Fibroblast of skin of left quadriceps (primary cell): ENCODE data around the gene CASS4.
"Not testable (repeated sequence)": the region's sequence is repeated elsewhere in the genome, so short reads cannot be mapped to it uniquely, and the experiment has no call there.

Experiments used
- DNase-seq, 2 experiments: peaks; one replicate each; pipeline ENCODE4 v3.0.0-alpha.2; 2013; ENCODE audit warnings: low read depth in 2 of 2

CASS4 gene, protein sequence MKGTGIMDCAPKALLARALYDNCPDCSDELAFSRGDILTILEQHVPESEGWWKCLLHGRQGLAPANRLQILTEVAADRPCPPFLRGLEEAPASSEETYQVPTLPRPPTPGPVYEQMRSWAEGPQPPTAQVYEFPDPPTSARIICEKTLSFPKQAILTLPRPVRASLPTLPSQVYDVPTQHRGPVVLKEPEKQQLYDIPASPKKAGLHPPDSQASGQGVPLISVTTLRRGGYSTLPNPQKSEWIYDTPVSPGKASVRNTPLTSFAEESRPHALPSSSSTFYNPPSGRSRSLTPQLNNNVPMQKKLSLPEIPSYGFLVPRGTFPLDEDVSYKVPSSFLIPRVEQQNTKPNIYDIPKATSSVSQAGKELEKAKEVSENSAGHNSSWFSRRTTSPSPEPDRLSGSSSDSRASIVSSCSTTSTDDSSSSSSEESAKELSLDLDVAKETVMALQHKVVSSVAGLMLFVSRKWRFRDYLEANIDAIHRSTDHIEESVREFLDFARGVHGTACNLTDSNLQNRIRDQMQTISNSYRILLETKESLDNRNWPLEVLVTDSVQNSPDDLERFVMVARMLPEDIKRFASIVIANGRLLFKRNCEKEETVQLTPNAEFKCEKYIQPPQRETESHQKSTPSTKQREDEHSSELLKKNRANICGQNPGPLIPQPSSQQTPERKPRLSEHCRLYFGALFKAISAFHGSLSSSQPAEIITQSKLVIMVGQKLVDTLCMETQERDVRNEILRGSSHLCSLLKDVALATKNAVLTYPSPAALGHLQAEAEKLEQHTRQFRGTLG

DNA sequence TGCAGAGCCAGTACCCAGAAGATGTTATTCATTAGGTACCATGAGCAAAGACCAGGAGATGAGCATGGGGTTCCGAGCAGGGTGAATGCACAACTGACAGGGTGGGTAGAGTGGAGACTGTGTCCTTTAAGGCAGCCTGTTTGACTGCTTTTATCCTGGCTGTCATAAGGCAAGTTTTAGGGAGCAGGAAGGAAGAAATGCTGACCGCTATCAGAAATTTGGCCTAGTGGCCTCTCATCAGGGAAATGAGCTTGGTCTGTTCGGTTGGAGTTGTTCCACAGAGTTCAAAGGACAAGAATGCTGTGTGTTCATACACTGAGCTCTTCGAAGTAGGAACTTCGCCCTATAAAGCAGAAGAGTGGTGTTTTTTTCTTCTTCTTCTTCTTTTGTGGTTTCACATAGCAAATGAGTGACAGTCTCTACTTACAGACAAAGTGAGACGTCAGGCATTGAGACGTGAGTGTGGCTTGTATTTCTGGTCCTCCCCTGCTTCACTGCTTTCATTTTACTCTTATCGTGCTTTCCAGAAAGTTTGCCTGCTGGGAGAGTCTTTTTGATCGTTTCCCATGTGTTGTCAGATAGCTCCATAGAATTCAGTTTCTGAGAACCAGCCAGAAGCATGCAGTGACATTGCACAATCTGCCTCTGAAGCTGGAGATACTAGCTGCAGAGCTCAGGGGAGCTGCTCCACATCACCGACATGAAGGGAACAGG is at the start of gene CASS4:
TSS of gene CASS4 (plus strand) at position 502 of the 714 bp plus-strand sequence. CDS start at position 701, 199 bp downstream.
- DNase-seq = peak in 1 of 2 experiments; percentile 40

- no peak for DNase-seq
These were observed 49.1 kb upstream of the CASS4 start for GRCh38 chr20:56362833-56363413.

DNA sequence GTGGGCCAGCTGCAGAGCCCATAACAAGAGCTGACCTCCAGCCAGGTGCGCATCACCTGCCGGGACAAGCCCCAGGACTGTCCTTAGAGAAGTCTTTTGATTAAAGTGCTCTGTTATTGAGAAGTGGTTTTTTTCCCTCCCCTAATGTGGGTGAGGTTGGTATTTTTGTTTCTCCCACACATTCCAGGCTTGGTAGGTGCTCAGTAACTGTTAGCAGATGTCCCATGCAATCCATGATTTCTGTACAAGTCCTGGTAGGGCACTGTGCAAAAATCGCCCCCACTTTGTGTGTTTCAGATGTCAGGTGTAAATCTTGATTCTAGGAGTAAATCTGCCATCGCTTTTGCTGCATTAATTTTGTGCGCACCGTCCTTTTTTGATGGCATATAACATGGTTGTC is 48.6 kb upstream of the CASS4 start:
- no peak for DNase-seq

GRCh38 chr20:56368351-56369134 is 43.5 kb upstream of the CASS4 start:
- no peak for DNase-seq

DNA sequence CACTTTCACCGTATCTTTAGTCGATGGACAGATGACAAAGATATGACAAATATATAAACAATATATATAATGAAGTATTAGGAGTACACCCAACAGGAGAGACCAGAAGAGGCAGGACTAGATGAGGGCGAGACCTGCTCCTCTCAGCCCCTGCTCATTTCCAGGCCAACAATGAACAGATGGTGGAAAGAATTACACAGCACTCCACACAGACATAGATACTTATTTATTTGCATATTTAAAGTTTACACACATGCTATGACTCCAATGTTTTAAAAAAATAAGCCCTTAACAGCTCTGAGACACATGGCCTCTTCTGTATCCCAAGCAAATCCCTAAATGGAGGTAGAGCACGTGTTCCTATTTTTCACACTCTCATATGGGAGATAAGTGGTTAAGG is 42.9 kb upstream of the CASS4 start:
- DNase-seq = no peak

DNA sequence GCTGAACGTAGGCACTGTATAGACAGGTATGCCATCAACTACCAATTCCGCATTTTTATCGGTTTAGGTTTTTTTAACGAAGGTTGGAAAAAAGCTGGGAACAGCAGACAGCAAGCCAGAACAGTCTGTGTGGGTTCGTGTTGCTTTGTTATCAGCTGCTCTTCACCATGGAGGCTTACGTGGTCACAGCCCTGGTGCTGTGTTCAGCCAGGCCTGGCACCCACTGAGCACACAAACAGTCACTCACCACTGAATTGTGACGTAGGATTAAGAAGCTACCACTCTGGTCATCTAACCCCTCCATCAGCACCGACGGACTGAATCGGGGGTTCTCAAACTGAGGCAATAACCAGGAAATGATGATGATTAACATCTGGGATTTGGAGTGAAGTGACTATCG is 40.1 kb upstream of the CASS4 start:
- DNase-seq = no peak

GRCh38 chr20:56372850-56373249 is 39.2 kb upstream of the CASS4 start:
- no peak for DNase-seq

DNA sequence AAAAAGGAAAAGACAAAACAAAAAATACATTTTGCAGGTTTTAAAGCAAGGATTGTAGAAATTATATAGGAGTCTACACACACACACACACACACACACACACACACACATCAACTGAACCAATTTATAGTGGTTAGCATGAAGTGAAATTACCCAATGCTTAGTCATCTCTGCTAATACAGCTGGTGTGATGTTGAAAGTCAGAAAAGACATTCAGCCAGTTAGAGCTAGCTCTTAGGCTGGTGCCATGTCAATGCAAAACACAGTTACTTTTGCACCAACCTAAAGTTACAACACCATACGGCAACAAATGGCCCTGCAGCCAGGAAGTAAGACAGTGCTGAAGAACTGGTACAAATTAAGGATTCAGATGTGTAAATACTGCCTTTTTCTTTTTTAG is 38.1 kb upstream of the CASS4 start:
- DNase-seq = peak; percentile 89 to 91

GRCh38 chr20:56376331-56376730 is 35.7 kb upstream of the CASS4 start:
- no peak for DNase-seq

- no peak for DNase-seq
These were observed 33.7 kb upstream of the CASS4 start for GRCh38 chr20:56378386-56378785.

- no peak for DNase-seq
These were observed 31.7 kb upstream of the CASS4 start for GRCh38 chr20:56380375-56380774.

DNA sequence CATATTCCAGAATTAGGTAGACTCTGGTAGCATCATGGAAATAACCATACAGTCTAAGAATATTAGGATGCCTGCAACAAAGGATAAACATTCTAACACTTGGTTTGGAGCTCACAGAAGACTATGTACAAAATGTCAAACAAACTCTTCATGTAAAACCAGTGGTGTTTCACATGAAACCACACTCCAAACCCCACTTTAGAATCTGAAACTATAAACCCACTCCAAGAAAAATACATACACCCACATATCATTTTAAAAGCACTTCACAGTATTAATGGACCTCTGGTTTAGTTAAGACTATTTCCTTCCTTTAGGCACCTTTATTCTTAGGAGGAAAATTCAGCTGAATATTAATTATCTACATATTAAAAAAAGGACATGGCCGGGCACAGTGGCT is 30.6 kb upstream of the CASS4 start:
- no peak for DNase-seq

DNA sequence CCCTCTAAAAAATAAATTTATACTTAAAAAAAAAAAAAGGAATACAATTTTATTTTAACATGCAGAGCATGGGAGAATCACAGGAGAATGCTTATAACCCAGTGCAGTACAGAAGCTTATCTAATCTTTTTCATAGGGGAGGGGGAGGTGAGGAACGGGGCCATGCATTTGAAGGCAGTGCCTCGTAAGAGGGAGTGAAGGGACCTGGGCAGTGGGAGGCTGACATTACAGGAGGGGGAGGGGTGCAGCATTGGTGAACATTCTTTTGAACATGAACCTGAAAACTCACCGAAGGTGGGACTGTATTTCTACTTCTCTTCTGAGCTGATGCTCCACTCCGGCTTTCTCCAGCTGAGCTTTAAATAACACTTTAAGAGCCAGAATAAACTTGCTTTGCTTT is 29.4 kb upstream of the CASS4 start:
- no peak for DNase-seq

DNA sequence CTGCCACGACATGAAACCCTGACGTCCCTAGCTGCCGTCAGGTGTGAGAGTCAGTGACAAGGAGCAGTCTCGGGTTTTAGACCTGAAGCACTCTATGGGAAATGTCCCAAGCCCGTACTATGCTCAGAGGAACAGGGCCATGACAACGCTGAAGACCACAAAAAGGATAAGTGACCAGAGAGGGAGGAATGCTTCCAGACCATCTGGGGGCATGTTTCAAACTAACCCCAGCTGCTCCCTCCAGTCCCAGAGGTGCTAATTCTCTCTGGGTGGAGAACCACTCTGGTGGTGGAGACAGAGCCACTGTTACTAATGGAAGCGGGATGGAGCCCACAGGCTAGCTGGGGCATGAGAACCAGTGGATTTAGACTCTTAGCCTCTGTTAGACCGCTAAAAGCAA is 28.7 kb upstream of the CASS4 start:
- DNase-seq = no peak

- DNase-seq = no peak
These were observed 26.9 kb upstream of the CASS4 start for GRCh38 chr20:56385130-56385529.

GRCh38 chr20:56386219-56386618 is 25.8 kb upstream of the CASS4 start:
- DNase-seq = no peak

DNA sequence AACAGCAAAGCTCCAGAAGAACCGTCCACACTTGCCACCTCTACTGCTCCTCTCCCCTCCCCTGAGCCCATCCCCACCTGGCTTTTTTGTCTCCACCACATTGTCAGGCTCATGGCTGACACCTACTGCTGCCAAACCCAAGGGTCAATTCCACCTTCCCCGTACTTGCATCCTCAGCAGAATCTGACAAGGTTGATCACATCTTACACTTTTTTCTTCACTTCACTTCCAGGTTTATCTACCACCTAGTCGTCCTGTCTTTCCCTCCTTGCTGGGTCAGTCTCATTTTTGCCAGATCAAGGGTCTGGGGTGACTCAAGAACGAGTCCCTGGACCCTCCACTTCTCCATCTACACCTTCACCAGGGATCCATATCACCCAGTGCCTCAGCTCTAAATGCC is 23.2 kb upstream of the CASS4 start:
- DNase-seq = no peak

DNA sequence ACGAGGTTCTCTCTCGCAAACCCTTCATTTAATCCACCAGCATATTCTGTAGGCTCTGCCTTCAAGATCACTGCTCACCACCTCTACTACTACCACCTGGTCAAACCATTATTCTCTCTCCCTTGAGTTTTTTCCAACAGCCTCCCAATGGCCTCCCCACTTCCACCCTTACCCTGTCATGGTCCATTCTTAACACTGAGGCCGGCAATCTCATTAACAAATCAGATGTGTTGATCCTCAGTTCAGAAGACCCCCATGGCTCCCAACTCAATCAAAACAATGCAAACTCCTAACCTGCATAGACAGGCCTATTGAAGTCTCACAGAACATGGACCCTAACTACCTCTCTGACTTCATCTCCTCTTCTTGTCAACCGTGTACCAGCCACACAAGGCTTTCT is 22.3 kb upstream of the CASS4 start:
- DNase-seq = no peak

GRCh38 chr20:56390396-56390795 is 21.7 kb upstream of the CASS4 start:
- DNase-seq = not testable (repeated sequence)

- no peak for DNase-seq
These were observed 21.0 kb upstream of the CASS4 start for GRCh38 chr20:56391037-56391436.

- no peak for DNase-seq
These were observed 20.4 kb upstream of the CASS4 start for GRCh38 chr20:56391596-56392131.
